ENCODE measurements around the gene SIRT4.

DNA sequence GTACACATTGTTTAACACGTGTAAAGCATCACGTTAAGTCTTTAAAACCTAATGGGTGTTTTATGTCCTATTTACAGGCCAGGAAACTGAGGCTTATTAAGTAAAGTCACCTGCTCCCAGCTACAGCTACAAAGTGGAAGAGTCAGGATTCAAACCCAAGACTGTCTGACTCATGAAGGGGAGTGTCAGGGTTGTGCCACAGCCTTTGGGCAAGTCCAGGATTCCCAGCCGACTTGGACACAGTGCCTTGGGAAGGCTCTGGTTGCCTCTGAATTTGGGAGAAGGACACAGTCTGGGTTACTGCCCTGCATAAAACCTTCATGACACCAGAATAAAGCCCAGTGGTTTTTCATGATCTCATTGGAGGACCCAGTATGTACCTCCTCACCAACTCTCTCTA lies 17.7 kb upstream of the SIRT4 start:
- TF ChIP-seq FOXM1 (IDR thresholded peaks at IDR 0.05; ENCODE audit: borderline replicate concordance, low read depth) (no peak), TEAD4 (IDR thresholded peaks at IDR 0.05) (no peak), EP300 (IDR thresholded peaks at IDR 0.05; ENCODE audit: borderline replicate concordance) (no peak), RAD21 (IDR thresholded peaks at IDR 0.05; ENCODE audit: low read depth) (no peak), YY1 (IDR thresholded peaks at IDR 0.05; ENCODE audit: low read depth) (no peak)

Measured in Ishikawa (cell line).